Measurements from ENCODE around the gene KCTD17.
A peak's percentile ranks its signal among the peaks of the same experiment; 100 is the strongest.

KCTD17 gene

GRCh38 chr22:37080838-37081237, 29.3 kb downstream of the KCTD17 start:
- DNase-seq, result peak; percentile 67

DNA sequence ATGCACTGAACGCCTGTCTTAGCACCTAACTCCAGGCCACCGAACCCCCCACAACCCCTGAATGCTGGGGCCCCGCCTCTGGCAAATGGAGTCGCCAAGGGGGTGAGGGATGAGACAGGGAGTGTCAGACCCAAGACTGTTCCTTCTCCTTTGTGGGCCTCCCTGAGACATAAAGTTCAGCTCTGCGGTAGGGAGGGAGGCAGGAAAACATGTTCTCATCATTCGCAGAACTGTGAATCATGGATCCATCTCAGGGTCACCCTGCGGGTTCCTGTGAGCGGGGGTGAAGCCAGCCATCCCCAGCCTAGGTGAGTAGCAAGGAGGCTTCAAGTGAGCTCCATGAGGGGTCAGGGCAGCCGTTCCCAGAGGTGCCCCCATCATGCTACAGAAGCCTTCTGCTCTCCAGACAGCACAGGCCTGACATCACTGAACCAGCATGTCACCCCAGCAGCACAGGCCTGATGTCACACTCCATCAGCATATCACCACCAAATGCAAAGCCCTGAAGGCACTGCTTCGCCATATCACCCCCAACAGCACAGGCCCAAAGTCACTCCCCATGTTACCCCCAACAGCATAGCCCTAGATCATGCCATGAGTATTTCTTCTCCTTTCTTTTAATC, 30.8 kb downstream of the KCTD17 start:
- DNase-seq, result no peak

DNA sequence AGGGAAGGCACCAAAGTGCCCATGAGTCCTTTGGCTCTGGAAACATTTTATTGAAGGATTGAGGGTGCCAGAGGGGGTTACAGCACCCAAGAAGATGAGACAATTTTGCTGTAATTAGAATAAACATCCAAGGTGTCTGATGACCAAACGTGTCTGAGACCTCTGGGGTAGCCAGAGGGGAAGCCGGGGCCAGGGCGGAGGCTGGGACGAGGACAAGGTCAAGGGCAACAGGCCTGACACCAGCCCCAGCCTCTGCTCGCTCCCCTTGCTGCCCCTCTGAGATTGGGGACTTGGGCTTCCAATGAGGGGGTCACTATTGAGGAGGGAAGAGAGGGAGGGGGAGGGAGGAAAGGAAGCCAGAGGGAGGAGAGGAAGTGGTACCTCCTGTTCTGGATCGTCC, 32.4 kb downstream of the KCTD17 start:
- DNase-seq, result no peak

DNA sequence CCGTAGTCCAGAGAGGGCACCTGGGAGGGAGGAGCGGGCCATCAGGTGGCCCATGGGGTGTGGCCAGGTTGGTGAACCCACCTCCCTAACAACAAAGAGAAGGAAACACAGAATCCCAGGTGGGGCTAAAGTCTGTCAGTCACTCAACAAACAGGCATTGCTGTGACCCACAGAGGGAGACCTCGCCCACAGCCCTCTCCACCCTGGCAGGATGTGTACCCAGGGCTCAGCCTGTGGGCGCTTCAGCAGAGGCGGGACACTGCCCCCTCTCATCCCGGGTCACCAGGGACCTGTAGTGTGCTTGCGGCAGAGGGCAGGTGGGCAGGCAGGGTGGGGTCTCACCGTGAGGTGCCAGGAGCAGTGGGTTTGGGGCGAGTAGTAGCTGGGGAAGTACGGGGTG, 32.8 kb downstream of the KCTD17 start:
- no peak for DNase-seq

DNA sequence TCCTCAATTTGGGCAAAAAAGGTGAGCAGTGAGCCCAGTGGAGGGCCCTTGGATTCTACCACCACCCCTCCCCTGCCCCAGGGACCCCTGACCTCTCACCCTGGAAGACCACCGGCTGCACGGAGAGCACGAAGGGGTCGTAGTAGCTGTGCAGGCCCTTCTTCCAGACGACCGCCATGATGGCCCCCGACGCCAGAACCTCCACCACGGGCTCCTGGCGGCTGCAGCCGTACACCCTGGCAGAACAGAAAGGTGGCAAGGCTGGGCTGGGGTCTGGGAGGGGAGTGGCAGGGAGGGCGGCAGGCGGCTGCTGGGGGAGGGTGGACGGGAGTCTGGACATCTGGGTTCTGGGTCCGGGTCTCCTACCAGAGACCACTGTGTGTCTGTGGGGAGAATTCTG, 34.6 kb downstream of the KCTD17 start:
- no peak for DNase-seq

- DNase-seq, result peak; percentile 64
Observed at GRCh38 chr22:37088108-37088605, 36.6 kb downstream of the KCTD17 start.

DNA sequence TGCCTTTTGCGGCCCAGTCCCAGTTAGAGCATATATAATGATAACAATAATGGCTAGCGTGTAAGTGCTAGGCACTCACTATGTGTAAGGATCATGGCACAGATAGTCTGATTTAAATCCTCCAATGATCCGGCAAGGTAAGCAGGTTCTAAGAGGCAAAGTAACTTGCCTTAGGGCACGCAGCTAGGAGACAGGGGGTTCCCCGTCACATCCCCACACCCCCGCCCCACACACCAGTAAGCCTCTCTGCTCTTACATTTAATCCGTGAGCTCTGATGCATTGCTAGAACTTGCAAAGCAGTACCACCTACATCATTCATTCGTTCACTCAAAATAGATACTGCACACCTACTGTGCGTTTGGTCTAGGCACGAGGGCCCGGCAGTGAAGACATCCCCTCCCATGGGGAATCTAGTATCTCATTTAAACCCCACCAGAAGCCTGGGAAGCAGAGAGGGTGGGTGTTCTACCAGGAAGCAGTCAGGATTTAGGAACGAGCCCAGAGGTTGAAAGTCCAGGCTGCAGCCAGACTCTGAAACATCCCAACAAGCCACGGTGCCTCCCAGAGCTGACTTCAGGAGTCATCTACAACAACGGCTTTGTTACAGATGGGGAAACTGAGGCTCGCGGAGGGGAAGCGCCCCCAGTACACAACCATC, 37.3 kb downstream of the KCTD17 start:
- no peak for DNase-seq

GRCh38 chr22:37089434-37089833, 37.9 kb downstream of the KCTD17 start:
- no peak for DNase-seq

DNA sequence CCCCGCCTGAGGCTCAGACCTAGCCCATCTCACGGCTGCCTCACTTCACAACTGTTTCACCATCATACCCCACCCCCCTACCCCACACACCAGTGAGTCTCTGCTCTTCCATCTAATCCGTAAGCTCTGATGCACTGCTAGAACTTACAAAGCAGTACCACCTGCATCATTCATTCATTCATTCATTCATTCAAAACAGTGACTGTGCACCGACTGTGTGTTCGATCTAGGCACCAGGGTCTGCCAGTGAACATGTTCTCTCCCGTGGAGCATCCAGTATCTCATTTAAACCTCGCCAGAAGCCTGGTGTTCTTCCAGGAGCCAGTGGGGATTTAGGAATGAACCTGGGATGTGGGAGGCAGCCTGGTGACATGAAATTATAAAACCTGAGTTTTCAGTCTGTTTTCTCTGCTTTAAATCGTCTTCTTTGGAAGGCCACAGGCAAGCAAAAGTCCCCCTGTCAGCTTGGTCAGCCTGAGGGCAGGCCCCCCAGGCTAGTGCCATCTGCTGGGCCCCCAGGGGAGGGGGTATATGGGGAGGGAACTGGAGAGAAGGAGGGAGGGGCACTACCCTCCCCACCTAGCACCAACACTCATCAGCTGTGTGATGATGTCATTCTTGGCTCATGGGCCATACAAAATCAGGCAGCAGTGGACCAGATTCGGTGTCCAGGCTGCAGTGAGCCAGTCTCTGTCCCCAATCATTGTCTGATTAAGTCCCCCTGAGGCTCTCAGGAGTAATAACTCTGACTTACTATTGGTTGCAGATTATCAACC, 39.6 kb downstream of the KCTD17 start:
- no peak for DNase-seq

DNA sequence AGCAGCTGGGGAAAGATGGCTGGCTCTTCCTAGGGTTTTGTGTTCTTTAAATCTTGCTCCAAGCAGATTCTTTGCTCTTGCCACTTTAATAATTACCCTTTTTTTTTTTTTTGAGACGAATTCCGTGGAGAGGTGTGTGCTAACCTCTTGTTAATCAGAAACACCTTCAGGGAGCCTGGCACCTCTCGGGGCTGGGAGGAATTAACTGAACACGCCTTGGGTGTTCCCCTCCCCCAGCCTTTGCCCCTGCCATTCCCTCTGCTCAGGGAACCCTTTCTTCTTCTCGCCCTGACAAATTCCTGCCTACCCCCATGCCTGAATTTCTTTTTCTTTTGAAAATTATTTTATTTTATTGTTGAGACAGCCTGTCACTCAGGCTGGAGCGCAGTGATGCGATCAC, 40.5 kb downstream of the KCTD17 start:
- no peak for DNase-seq

DNA sequence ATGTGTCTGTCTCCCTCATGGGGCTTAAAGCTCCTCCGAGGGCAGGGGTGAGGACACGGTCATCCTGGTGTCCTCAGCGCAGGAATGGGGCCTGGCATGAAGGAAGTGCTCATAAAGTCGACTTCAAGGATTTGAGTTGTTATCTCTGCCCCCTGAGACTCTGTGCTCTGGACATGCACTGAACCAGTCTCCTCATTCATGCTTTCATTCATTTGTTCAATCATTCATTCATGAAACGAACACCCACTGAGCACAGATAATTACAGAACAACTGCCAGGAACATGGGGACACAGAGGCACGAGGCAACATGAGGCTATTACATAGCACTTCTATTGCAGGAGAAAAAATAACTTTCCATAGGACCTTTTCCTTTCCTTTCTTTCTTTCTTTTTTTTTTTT, 41.5 kb downstream of the KCTD17 start:
- DNase-seq, result no peak

DNA sequence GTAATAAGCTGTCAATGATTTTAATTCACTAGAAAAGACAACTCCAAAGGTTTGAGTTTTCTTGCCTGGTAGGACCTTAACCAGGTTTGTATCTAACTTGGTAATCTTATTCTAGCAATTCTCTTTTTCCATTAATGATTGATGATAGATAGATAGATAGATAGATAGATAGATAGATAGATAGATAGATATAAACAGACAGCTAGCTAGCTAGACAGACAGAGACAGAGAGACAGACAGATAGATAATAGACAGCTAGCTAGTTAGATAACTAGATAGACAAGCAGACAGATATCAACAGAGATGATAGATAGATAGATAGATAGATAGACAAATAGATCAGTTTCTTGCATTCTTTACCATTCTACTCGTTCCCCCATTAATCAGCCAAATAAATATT, 42.7 kb downstream of the KCTD17 start:
- no peak for DNase-seq

GRCh38 chr22:37095113-37095512, 43.6 kb downstream of the KCTD17 start:
- DNase-seq, result no peak

DNA sequence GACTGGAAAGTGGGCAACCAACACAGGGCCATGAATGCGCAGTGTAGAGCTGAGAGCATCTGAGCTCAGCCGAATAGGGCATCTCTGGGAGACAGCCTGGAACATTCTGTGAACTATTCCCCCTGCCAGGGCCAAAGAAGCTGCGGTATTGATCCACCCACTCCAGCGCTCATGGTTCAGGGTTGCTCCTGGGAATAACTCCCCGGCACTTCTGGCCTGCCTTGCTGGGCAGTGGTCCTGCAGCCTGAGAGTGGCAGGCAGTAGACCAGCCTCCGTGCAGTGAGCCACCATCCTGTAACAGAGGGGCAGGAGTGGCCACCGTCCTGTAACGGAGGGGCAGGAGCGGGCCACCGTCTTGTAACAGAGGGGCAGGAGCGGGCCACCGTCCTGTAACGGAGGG, 45.8 kb downstream of the KCTD17 start:
- no peak for DNase-seq

- DNase-seq, result no peak
Observed at GRCh38 chr22:37098976-37099591, 47.5 kb downstream of the KCTD17 start.

DNA sequence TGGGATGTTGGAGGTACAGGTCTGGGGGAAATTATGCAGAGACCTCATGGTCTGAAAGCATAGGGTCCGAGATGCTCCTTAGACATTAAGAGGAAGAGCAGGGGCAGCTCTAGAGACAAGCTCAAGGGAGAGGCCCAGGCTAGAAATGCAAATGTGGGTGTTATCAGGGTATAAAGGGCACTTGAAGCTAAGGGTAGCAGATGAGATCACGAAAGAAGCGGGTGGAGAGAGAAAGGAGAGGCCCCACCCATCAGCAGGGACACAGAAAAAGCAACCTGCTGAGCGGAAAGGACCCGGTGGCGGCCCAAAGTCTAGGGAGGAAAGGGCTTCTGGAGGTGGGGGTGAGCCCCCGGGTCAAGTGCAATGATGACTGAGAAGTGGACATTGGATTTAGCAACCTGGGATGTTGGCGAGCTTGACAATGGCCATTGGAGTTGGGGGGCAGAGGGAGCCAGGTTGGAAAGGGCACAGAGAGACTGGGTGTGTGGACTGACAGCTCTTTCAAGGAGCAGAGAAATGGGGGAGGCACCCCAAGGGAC, 49.1 kb downstream of the KCTD17 start:
- no peak for DNase-seq

GRCh38 chr22:37101311-37102066, 49.9 kb downstream of the KCTD17 start:
- no peak for DNase-seq

- no peak for DNase-seq
Observed at GRCh38 chr22:37103151-37103550, 51.6 kb downstream of the KCTD17 start.

- DNase-seq, result no peak
Observed at GRCh38 chr22:37103656-37104452, 52.3 kb downstream of the KCTD17 start.

GRCh38 chr22:37105154-37105553, 53.6 kb downstream of the KCTD17 start:
- DNase-seq, result no peak

DNA sequence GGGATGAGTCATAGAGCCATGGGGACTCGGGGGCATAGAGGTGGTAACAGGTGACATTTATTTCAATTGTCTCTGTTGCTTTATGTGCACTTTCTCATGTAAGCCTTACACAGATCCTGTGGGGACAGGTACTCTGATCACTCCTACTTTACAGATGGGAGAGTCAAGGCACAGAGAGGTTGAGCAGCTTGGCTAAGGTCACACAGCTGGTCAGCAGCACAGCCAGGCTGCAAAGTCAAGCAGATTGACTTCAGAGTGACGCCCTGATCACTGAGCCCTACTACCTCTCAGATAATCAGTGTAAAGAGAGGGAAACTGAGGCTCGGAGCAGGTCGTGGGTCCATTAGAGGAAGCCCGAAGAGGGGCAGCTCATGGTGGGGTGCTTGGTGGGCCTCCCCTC, 54.4 kb downstream of the KCTD17 start:
- DNase-seq, result no peak

All from NCI-H1694 treated with DMSO at 0.1 percent for 48 hours (cell line).